Ramos (cell line): ENCODE results near the gene MAOB.

Experiments
- in situ Hi-C: fragments of 300-500 bp; cut with MboI; formaldehyde crosslinking; loops from one replicate; pipeline ENCODE4 v1.14.3; 2022; ENCODE audit warnings: low sequenced_read_pairs; ENCODE audit not compliant: unreplicated experiment

Gene MAOB

DNA sequence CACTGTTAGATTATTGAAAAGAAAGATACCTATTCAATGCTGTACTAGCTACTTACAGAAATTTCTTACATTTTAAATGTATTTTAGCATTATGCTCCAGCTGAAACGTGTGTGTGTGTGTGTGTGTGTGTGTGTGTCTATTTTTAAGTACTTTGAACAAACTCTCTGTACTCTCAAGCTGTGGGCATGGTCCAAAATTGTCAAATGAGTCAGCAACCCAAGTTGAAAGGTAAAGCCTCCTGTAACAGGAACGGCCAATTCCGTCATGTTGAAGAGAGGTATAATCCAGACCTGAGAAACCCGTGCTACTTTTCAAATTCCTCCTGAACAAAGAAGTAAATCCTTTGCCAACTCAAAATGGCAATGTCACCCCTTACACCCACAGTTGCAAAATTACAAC lies 20.5 kb downstream of the MAOB start:
- in situ Hi-C loops = no loop called here

DNA sequence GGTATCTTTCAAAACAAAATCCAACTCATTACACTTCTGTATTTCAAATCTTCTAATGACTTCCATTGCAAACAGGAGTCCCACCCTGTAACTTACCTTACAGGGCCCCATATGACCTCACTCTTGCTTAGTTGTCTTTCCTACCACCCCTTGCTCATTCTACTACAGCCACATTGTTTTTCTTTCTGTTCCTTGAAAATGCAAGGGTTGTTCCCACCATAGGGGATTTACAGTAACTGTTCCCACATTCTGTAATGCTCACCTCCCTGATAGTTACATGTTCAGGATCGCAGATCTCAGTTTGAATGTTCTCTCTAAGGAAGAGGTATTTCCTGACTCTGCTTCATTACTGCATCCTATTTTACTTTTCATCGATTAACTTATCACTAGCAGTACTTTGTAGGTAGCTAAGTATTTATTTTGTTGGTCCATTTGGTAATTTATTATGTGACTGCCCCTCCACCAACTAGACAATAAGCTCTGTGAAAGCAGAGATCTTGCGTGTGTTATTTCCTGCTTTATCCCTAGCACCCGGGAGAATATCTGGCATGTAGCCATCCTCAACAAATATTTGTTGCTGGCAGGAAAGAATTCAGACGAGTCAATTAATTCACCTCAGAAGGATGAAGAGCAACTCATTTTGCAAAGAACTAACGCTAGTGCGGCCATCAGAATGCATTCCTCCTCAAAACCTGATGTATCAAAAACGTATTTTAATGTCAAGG lies 21.4 kb downstream of the MAOB start:
- in situ Hi-C loops = no loop called here

DNA sequence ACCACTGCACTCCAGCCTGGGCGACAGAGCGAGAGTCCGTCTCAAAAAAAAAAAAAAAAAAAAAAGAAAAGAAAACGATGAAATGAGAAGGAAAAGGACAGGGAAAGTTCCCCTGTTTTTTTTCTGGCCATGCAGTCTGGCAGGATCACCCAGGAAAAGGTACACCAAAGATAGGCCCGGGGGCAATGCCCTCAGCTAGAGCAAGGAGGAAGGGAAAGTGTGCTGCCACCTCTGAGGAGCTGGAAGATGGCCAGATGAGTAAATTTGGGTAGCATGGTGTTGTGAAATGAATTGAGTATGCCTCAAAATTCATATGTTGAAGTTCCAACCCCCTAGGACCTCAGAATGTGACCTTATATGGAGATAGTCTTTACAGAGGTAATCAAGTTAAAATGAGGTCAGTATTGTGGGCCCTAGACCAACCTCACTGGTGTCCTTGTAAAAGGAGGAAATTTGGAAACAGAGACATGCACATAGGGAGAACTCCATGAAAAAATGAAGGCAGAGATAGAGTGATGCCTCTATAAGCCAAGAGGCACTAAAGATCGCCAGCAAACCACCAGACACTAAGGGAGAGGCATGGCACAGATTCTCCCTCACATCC lies 28.9 kb downstream of the MAOB start:
- in situ Hi-C loops = no loop called here

DNA sequence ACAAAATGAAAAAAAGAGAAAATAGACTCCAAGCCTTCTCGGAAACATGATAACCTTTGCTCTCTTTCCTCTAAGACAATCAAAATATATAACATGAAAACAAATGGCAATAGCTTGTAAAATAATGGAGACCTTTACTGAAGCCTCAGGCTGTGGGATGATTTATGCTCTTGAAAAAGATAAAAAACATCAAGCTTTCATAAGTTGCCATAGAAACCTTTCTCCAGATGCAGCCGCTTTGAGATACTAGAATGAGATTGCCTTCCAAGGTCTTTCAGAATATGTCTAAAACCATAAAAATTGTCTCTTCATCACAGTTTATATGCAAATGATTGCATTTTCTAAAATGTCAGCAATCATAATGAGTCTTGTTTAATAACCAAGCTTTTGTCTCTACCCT lies 31.6 kb downstream of the MAOB start:
- in situ Hi-C loops = no loop called here

DNA sequence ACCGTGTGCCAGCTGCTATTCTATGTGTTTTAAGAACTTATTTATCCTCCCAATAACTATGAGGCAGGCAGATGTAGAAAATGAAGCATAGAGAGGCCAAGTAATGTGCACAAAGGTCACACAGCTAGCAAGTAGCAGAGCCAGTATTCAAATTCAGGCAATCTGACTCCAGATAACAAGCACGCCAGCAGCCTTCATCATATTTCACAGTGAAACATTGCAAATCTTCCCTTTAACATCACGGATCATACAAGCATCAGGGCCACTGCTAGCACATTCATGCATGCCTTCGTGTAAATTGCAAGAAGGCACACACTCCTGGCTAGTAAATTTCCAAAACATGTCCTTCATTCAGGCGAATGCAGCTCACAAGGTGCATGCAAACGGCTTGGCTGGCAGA lies 33.1 kb downstream of the MAOB start:
- in situ Hi-C loops = no loop called here

DNA sequence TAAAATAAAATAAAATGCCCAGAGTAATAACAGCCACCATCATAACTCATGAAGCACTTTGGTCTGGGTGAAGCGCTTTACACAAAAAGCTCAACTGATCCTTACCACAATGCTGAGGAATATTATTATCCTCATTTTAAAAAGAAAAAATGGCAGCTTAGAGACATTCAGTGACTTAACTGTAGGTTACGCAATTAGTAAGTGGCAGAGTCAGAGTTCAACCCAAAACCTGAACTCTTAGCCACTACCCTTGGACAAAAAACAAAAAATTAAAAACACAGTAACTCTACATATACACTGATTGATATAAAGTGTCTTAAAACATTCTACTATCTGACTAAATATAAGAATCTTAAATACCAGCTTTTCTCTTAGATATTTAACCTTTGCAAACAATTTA lies 34.9 kb downstream of the MAOB start:
- in situ Hi-C loops = no loop called here

DNA sequence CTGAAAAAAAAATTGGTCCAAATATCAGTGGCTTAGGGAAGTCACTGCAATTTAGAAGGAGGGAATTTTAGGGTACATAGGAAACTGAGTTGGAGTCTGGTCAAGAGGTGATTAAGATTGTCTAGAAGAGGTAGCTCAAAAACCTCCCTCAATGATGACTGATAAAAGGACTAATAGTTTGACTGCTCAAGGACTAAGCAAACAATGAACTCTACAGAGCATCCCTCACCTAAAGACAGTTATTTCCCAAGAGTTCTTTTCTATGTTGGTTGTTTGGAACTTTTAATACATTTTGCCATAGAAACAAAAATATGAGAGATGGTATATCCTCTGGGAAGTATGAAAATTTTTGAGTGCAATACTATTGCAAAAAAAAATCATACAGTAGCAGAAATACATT lies 35.7 kb downstream of the MAOB start:
- in situ Hi-C loops = no loop called here

DNA sequence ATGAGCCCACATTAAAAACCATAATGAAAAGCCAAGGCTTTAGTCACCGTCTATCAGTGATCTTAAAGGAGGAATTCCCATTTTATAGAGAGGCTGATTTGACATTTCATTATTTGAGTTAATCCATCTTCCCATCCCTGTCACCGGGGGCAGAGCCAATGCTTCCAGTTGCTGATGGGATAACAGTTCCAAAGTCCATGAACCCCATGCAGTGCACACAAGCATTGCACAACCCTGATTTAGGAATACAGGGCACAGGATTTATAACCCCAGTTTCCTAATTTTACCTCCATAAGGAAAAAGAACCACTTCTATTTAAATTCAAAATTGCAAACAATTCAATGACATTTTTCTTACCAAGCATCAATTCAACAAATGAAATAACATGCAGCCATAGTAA lies 36.5 kb downstream of the MAOB start:
- in situ Hi-C loops = no loop called here

DNA sequence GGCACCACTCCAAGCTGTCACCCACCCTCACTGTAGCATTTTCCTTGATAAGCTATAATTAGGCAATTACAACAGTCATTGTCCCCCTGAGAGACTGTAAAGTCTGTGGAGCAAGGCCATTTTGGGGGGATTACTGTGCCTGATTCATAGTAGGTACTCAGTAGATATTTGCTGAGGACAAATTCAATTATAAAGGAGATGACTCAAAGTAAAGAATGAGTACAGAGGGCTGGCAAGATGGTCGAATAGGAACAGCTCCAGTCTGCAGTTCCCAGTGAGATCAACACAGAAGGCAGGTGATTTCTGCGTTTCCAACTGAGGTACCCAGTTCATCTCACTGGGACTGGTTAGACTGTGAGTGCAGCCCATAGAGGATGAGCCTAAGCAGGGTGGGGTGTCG lies 42.0 kb downstream of the MAOB start:
- in situ Hi-C loops = no loop called here

DNA sequence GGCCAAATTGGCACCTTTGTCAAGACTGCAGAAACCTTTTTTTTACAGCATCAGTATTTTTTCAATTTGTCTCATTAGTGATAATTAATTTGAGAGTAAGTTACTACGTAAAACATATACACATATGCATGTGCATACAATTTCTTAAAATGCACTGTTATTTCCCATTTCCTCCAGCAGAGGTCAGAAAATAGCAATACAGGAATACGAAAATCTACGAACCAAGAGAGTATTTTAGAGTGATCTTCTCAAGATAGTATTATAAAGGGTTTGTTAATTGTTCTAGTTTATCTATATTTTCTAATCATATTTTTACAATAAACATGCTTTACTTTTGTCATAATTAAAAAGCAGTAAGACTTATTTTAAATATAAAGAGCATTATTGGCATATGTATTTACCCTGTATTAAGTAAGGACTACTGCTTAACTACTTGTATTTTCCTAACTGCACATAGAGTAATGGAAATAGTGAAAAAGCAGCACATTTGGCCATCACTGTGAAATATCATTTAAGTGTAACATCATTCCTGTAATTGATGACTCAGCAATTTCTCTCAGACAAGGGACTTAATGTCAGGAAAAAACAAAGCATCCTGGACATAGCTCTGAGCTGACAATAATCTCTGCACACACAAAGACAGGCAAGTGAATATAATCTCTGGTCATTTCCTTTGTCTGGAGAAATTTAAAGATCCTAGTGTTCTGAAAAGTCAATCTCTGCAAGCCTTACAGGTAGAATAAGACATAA lies 45.6 kb downstream of the MAOB start:
- in situ Hi-C loops = no loop called here

DNA sequence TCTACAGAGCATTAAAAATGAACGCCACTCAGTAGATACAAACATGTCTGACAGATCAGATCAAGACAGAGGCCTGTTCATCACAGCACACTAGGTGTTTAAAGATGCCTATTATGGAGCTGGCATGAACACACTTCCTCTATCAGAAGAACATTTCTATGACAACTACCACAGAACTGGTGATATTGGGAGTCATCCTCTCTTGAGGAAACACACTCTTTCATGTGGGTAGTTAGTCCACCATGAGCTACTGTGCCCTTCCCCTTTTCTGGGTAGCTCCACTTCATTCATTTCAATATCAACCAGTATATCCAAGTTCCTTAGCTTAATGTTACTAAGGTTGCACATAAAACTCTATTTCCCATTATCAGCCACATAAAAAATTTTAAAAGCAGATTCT lies 46.7 kb downstream of the MAOB start:
- in situ Hi-C loops = no loop called here

DNA sequence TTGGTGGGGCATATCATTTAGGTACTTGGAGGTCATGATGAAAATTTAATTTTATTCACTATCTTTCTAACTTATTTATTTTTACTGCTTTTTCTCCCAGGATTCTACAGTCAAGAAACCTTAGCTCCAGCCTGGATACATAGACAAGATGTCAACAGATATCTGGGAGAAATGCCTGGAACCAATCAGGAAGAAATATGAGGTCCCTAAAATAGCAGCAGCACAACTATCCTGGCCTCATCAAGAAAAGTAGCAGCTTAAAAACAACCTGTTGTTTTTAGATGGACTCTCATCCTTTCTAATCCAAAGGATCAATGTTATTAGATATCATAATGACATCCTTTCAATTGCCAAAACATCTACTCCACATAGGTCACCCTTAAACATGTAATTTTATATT lies 54.5 kb downstream of the MAOB start:
- in situ Hi-C loops = no loop called here

DNA sequence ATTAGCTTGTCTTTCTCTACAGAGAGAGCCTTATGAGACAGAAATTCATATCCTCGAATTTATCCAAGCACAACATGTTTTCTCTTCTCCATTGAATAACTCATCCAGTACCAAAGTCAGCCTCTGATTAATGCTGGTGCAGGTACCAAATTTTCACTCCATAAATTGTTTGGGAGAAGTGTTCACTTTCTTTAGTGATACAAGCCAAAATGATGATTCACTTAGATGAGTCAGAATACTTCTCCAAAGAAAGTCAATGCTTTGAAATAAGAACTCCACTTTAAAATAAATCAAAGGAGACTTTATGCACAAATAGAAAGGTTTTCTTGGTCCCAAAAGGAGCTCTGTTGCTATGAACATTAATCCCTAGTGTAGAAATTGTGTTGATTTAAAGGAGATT lies 60.2 kb downstream of the MAOB start:
- in situ Hi-C loops = no loop called here

DNA sequence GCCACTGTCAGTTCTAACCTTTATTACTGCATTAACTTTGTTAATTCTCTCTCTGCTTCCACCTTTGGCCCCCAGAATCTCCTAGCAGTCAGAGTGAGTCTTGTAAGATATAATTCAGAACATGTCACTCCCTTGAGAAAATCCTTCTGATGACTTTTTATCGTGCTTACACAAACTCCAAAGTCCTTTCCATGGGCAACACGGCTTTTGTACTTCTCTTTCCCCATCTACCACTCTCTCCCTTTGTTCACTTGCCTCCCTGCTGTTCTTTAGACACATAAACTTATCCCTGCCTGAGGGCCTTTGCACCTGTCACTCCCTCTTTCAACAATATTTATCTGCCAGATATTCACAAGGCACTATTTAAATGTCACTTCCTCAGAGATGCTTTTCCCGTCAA lies 64.8 kb downstream of the MAOB start:
- in situ Hi-C loops = no loop called here

DNA sequence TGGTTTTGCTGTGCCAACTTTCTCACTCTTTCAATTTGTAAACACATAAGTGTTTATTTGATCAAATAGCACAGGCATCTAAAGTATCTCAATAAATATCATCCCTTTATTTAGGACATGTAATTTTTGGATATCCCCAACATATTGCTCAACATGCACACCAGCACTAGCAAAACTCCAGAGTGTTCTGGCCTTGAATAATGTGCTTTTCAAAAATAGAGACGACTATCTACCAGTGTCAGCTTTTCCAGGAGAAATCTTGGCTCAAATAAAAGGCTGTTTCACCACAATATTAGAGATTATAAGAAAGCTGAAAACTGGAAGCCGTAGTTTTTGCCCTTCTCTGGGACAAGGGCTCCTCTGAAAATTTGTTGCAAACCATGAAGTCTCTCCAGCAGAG lies 67.0 kb downstream of the MAOB start:
- in situ Hi-C loops = no loop called here

DNA sequence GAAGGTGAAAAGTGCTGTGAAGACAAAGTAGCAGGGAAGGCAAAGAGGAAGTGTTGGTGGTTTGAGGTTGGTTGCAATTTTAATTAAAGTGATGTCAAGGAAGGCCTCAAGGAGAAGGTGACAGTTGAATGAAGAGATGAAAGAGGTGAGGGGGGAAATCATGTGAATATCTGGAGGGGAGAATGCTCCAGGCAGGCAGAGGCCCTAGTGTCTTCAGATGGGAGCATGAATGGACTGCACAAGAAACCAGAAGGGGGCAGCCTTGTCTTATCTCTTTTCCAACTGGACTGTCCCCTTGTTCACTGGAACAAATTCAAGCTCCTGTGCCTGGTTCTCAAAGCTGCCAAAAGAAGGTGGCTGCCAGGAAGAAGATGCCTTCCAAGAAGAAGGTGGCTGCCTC lies 68.4 kb downstream of the MAOB start:
- in situ Hi-C loops = no loop called here

DNA sequence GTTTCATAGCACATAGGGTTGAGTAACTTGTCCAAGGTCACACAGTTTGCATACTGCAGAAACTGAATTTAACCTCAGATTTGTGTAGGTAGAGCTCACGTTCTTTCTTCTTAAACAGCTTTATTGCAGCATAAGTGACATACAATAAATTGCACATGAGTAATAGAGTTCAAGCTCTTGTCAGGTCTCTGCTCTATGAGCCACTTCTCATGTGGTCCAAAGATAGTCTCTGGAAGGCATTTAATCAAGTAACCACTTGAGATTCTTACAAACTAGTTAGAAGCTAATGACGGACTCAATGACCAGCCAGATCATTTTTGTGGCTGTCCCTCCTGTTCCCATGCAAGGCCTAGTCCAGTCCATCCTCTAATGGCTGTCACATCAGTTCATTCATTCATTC lies 68.9 kb downstream of the MAOB start:
- in situ Hi-C loops = no loop called here

DNA sequence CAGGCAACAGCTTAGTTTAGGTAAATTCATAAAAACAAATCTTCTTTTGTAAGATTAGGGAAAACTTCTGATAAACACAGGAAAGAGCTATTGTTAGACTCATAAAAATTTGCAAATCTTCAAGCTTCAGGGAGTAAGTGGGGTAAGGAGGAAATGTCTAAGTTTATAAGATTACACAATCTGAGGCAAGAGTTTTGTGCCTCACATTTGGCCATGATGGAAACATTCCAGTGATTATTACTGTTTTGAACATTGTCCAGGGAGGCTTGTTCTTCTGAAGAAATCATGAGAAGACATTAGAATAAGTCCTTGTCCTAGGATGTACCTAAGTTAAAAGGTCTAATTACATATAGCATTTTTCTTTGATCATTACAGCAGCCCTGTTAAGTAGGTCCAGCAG lies 72.8 kb downstream of the MAOB start:
- in situ Hi-C loops = no loop called here

DNA sequence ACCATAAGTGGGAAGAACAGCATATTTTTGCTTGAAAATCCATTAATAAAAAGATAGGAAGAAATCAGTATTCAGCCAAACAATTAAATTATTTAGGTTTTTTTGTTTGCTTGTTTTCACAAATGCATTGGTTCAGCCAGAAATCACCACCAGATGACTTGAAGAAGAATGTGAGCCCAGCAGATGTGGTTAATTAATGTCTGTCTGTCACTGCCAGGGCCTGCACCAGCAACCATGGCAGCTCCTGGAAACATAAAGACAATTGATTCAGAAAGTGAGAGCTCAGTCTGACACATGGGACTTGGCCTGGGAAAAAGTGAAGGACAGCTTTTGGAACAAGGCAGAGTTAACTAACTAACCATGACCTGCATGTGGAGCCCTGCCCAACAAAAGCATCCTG lies 74.0 kb downstream of the MAOB start:
- in situ Hi-C loops = no loop called here

DNA sequence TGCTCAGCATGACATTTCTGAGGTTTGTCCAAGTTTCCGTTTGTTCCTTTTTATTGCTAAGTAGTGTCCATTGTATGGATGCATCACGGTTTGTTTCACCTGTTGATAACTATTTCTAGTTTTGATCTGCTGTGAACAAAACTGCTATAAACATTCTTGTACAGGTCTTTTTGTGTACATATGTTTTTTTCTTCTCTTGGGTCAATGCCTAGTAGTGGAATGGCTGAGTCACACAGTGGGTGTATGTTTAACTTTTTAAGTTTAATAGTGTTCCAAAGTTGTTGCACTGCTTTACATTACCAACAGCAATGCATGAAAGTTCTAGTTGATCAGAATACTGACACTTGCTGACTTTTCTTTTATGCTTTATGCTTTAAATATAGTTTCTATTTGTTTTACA lies 76.7 kb downstream of the MAOB start:
- in situ Hi-C loops = no loop called here

DNA sequence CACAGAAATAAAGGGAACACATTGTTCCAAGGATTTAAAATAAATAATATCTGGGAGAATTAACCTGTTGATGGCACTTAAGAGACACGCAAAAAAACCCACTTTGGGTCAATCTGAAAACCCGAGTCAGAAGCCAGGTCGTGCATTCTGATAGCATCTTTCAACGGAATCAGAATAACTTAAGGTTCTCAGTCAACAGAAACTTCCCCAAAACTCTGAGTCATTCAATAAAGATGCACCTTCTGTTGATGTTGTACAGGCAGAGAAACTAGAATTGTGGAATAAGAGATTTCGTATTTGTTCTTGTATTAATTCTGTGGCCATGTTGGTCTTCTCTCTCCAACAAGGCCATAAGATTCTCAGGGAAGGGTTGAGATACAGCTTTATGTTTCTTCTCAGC lies 78.2 kb downstream of the MAOB start:
- in situ Hi-C loops = no loop called here
